Measurements from ENCODE around the gene TEX53.

- TF ChIP-seq EZH2phosphoT487 (IDR thresholded peaks at IDR 0.05; ENCODE audit: borderline replicate concordance, low read depth, low read length): no peak
- no peak for TF ChIP-seq CTCF (conservative IDR thresholded peaks at IDR 0.05; ENCODE audit: low read length)
These were observed 49.1 kb upstream of the TEX53 start for GRCh38 chr9:114706711-114707110.

Data from OCI-LY7 (cell line).